Heart left ventricle (tissue), 16 donors: ENCODE measurements around the gene TYW5. TPM values are rescaled to one million over a fixed set of nuclear protein-coding genes. Genes with fewer than 3 reads are reported as not detected.

Source experiments
- ATAC-seq, 4 donors: fragments of 200-7000 bp; cut with Tn5 transposase; one replicate each; pipeline ENCODE4 v1.9.1; 2020 to 2022; ENCODE audit warnings: moderate library complexity in 4 of 4, mild to moderate bottlenecking in 3 of 4, moderate number of reproducible peaks in 1 of 4
- DNase-seq, 5 donors: peaks; one replicate each; pipeline ENCODE4 v3.0.0-alpha.2; 2020
- H3K27ac ChIP-seq, 12 donors: fragments of 200-600 bp; sonication (generic) in 4 of 12; one replicate each; pipeline versions ENCODE4 v1.5.0 to v1.8.0; 2016 to 2022; ENCODE audit warnings: mild to moderate bottlenecking in 2 of 12
- H3K27me3 ChIP-seq, 9 donors: fragments of 200-600 bp; sonication (generic) in 2 of 9; one replicate each; pipeline versions ENCODE4 v1.5.1 to v1.8.0; 2016 to 2022; ENCODE audit warnings: mild to moderate bottlenecking in 3 of 9
- H3K36me3 ChIP-seq, 9 donors: fragments of 200-600 bp; sonication (generic) in 2 of 9; one replicate each; pipeline versions ENCODE4 v1.5.0 to v1.8.0; 2018 to 2022; ENCODE audit warnings: mild to moderate bottlenecking in 2 of 9
- H3K4me1 ChIP-seq, 12 donors: fragments of 200-600 bp; sonication (generic) in 4 of 12; one replicate each; pipeline versions ENCODE4 v1.5.0 to v1.8.0; 2016 to 2022; ENCODE audit warnings: mild to moderate bottlenecking in 3 of 12
- H3K4me3 ChIP-seq, 12 donors: fragments of 200-600 bp; sonication (generic) in 4 of 12; one replicate each; pipeline versions ENCODE4 v1.5.0 to v1.8.0; 2017 to 2022; ENCODE audit warnings: mild to moderate bottlenecking in 9 of 12, moderate library complexity in 4 of 12
- H3K9me3 ChIP-seq, 12 donors: fragments of 200-600 bp; sonication (generic) in 4 of 12; one replicate each; pipeline versions ENCODE4 v1.5.0 to v1.8.0; 2016 to 2022; ENCODE audit warnings: mild to moderate bottlenecking in 1 of 12
- CTCF ChIP-seq, 12 donors: fragments of 200-600 bp; sonication (generic) in 4 of 12; IDR thresholded peaks; one replicate each; pipeline versions ENCODE4 v1.5.0 to v1.8.0; 2018 to 2022; ENCODE audit warnings: antibody characterized with exemption in 12 of 12, mild to moderate bottlenecking in 5 of 12
- POLR2A ChIP-seq, 2 donors: fragments of 450-650 bp; IDR thresholded peaks; one replicate each; pipeline ENCODE4 v1.6.1; 2017; ENCODE audit warnings: antibody characterized with exemption in 2 of 2, mild to moderate bottlenecking in 2 of 2, moderate library complexity in 2 of 2
- WGBS, 4 donors: extraction: QIAGEN DNeasy Blood & Tissue Kit in 2 of 4; methylation state at CpG; one replicate each; pipeline versions ENCODE4 v1.1.5 to v1.1.7; 2013 to 2018; 5-methylcytosine and 5-hydroxymethylcytosine counted together
- intact Hi-C, 10 donors: fragments of 100-400 bp; cut with DNase I; formaldehyde crosslinking; loops; one replicate each; pipeline versions ENCODE4 v1.11.1 to v1.14.2; 2022
- polyA plus RNA-seq, 2 donors: library from polyadenylated mRNA; stranded (reverse); fragments of 200-250 nt; gene quantifications; one replicate each; pipeline ENCODE4 v1.2.3, GENCODE V29; 2013
- total RNA-seq, 9 donors: library from RNA; depleted of rRNA in 2 of 9; stranded (reverse); fragments of >200 nt in 2 of 9; fragmentation: NEBNext Ultra II Directional in 3 of 9; extraction: Animal tissue kit (Norgen Biotek cat#: 25700) in 3 of 9; gene quantifications; one replicate each; pipeline versions ENCODE4 v1.1.0 to v1.2.4, GENCODE V29; 2016 to 2023
- donor health status: ischemic (EF 13 %, LVEDD 7.1; RV severe dilation, severe dysfunction).
- donor health status: healthy with polysubstance abuse.
- donor health status: DM: no; HTN: yes; CAD: no.
- donor health status: DM: no; HTN: no; CAD: no.
- donor health status: ischemic (EF 25% LVEDD 6.9; RV normal size, moderate dysfunction).
- donor health status: ischemic (EF 25% LVEDD 5.7; RV mildly dilated, moderate dysfunction).
- donor health status: healthy.
- donor health status: DM: yes; HTN: yes; CAD: no.
- donor health status: ischemic (EF 35%, LVEDD 5.7; RV mildly dilated, moderate dysfunction).
- donor health status: nonischemic (EF 11% LVEDD 7.7; RV severe dilation, severe dysfunction).
- donor health status: DM: yes; HTN: yes; CAD: no.
- donor health status: PGD.
- donor health status: ischemic (EF 29% LVEDD 5.4; RV normal size, mild dysfunction).
- donor health status: nonischemic (EF 23%, LVEDD 6.1; RV moderate dilation, normal function).

Gene TYW5
- total and polyA plus RNA-seq, 11 donors: 1.4 to 4.4 (median 3.0) TPM

- no peak for TF ChIP-seq POLR2A (IDR thresholded peaks at IDR 0.05)
- TF ChIP-seq CTCF (IDR thresholded peaks at IDR 0.05): no peak
- DNase-seq: no peak
- Histone ChIP-seq H3K36me3 (no peaks in the 10 kb centered on the region), H3K4me3 (no peak overlapping the region), H3K27me3 (no peaks in the 10 kb centered on the region), H3K9me3 (no peaks in the 10 kb centered on the region), H3K4me1 (no peaks in the 10 kb centered on the region), H3K27ac (no peak overlapping the region)
- no peak for ATAC-seq
- intact Hi-C loops: no loop called here
- WGBS, 4 donors: 91 to 100% (median 98%) methylated on average over 1 of the region's 1 CpG
These were observed 52.2 kb downstream of the TYW5 start for GRCh38 chr2:199903111-199903510.

DNA sequence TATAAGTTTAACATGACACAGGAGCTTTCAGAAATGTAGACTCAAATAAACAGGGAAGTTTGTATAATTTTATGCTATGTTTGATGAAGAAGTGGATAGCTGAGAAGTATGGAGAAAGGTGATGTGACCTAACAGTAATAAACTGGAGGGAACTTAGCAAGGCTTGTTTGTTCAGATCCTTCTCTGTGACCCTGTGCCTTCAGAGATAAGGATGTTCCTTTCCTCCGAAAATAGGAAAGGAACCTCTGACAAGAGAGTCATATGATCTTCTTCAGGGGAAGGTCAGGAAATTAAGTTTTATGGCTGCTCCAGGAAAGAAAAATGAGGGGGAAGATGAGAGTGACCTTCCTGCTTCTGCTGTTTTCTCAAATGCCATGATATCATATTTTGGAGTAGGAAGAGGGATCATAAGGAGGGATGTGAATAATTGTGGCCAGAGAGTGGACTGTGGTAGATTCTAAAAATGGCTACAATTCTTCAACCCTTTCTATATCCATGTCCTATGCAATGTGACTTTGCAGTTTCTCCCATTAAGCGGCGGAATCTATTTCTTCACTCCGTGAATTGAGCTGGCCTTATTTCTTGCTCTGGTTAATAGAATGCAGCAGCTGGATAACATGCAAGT lies 52.7 kb downstream of the TYW5 start:
- WGBS, 4 donors: 79 to 85% (median 84%) methylated on average over 4 of the region's 4 CpGs
- H3K36me3 ChIP-seq: no peaks in the 10 kb centered on the region
- H3K4me3 ChIP-seq: no peak overlapping the region
- H3K9me3 ChIP-seq: no peaks in the 10 kb centered on the region
- no peak overlapping the region for H3K27ac ChIP-seq
- ATAC-seq (no peak), DNase-seq (no peak)
- TF ChIP-seq POLR2A (IDR thresholded peaks at IDR 0.05): no peak
- no peak for TF ChIP-seq CTCF (IDR thresholded peaks at IDR 0.05)
- H3K4me1 ChIP-seq: no peaks in the 10 kb centered on the region
- intact Hi-C loops: no loop called here
- no peaks in the 10 kb centered on the region for H3K27me3 ChIP-seq

GRCh38 chr2:199901942-199902341 lies 53.3 kb downstream of the TYW5 start:
- Histone ChIP-seq H3K27me3 (no peaks in the 10 kb centered on the region), H3K36me3 (no peaks in the 10 kb centered on the region), H3K9me3 (no peaks in the 10 kb centered on the region), H3K4me1 (no peaks in the 10 kb centered on the region), H3K27ac (no peak overlapping the region), H3K4me3 (no peak overlapping the region)
- no peak for TF ChIP-seq POLR2A (IDR thresholded peaks at IDR 0.05)
- no peak for TF ChIP-seq CTCF (IDR thresholded peaks at IDR 0.05)
- intact Hi-C loops: no loop called here
- WGBS, 4 donors: 90 to 91% (median 90%) methylated on average over 4 of the region's 4 CpGs
- no peak for ATAC-seq
- no peak for DNase-seq

- Histone ChIP-seq H3K36me3 (no peaks in the 10 kb centered on the region), H3K27me3 (no peaks in the 10 kb centered on the region), H3K4me3 (no peak overlapping the region), H3K27ac (no peak overlapping the region), H3K9me3 (no peaks in the 10 kb centered on the region), H3K4me1 (no peaks in the 10 kb centered on the region)
- ATAC-seq (no peak), DNase-seq (no peak)
- TF ChIP-seq CTCF (IDR thresholded peaks at IDR 0.05) (no peak), POLR2A (IDR thresholded peaks at IDR 0.05) (no peak)
- intact Hi-C loops: no loop called here
- WGBS, 4 donors: 82 to 92% (median 88%) methylated on average over 2 of the region's 2 CpGs
These were observed 58.7 kb downstream of the TYW5 start for GRCh38 chr2:199896617-199897016.
